Measurements from ENCODE around the gene AUTS2. TPM values are rescaled to one million over a fixed set of nuclear protein-coding genes. Genes with fewer than 3 reads are reported as not detected.

The AUTS2 gene
- total and polyA plus RNA-seq, 10 donors = 6.1 to 54.8 (median 29.1) TPM

GRCh38 chr7:70091362-70091761, 493.1 kb downstream of the AUTS2 start:
- no peak for TF ChIP-seq POLR2A (IDR thresholded peaks at IDR 0.05)
- TF ChIP-seq POLR2AphosphoS5 (IDR thresholded peaks at IDR 0.05) = no peak
- TF ChIP-seq, protein P1, sequence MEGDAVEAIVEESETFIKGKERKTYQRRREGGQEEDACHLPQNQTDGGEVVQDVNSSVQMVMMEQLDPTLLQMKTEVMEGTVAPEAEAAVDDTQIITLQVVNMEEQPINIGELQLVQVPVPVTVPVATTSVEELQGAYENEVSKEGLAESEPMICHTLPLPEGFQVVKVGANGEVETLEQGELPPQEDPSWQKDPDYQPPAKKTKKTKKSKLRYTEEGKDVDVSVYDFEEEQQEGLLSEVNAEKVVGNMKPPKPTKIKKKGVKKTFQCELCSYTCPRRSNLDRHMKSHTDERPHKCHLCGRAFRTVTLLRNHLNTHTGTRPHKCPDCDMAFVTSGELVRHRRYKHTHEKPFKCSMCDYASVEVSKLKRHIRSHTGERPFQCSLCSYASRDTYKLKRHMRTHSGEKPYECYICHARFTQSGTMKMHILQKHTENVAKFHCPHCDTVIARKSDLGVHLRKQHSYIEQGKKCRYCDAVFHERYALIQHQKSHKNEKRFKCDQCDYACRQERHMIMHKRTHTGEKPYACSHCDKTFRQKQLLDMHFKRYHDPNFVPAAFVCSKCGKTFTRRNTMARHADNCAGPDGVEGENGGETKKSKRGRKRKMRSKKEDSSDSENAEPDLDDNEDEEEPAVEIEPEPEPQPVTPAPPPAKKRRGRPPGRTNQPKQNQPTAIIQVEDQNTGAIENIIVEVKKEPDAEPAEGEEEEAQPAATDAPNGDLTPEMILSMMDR (IDR thresholded peaks at IDR 0.05 in 8 of 11, conservative IDR thresholded peaks at IDR 0.05 in 3 of 11) = no peak
- Histone ChIP-seq H3K4me1 (no peaks in the 10 kb centered on the region), H3K9me3 (peaks cover 0 to 19% (median 13%) of the 10 kb centered on the region in 8 donors), H3K4me3 (no peak overlapping the region), H3K27me3 (replicated peaks in 1 of 7) (no peaks in the 10 kb centered on the region), H3K36me3 (no peaks in the 10 kb centered on the region), H3K27ac (no peak overlapping the region)
- intact Hi-C loops (cut with DNase I; ENCODE audit: low total_unique reads) = no loop called here
- no peak for DNase-seq
- 90 to 98% (median 94%) methylated on average over 2 of the region's 2 CpGs for WGBS, 5 donors

GRCh38 chr7:70092314-70093204, 494.3 kb downstream of the AUTS2 start:
- TF ChIP-seq POLR2AphosphoS5 (IDR thresholded peaks at IDR 0.05) (no peak), POLR2A (IDR thresholded peaks at IDR 0.05) (no peak)
- TF ChIP-seq, protein P1 (IDR thresholded peaks at IDR 0.05 in 8 of 11, conservative IDR thresholded peaks at IDR 0.05 in 3 of 11) = no peak
- Histone ChIP-seq H3K27ac (no peak overlapping the region), H3K4me3 (no peak overlapping the region), H3K9me3 (peaks cover 0 to 7% (median under 1%) of the 10 kb centered on the region in 8 donors), H3K36me3 (no peaks in the 10 kb centered on the region), H3K4me1 (peaks cover 0 to 4% (median 0%) of the 10 kb centered on the region in 6 donors), H3K27me3 (replicated peaks in 1 of 7) (no peaks in the 10 kb centered on the region)
- 68 to 88% (median 79%) methylated on average over 12 of the region's 12 CpGs for WGBS, 5 donors
- intact Hi-C loops (cut with DNase I; ENCODE audit: low total_unique reads) = no loop called here
- no peak for DNase-seq

- no peak for TF ChIP-seq POLR2AphosphoS5 (IDR thresholded peaks at IDR 0.05)
- TF ChIP-seq POLR2A (IDR thresholded peaks at IDR 0.05) = no peak
- TF ChIP-seq, protein P1 (IDR thresholded peaks at IDR 0.05 in 8 of 11, conservative IDR thresholded peaks at IDR 0.05 in 3 of 11) = no peak
- DNase-seq = no peak
- Histone ChIP-seq H3K4me3 (no peak overlapping the region), H3K27me3 (replicated peaks in 1 of 7) (no peaks in the 10 kb centered on the region), H3K4me1 (peaks cover 0 to 5% (median 0%) of the 10 kb centered on the region in 6 donors), H3K36me3 (no peaks in the 10 kb centered on the region), H3K27ac (no peak overlapping the region), H3K9me3 (no peaks in the 10 kb centered on the region)
- 76 to 94% (median 90%) methylated on average over 4 of the region's 4 CpGs for WGBS, 5 donors
- intact Hi-C loops (cut with DNase I; ENCODE audit: low total_unique reads) = no loop called here
Observed at GRCh38 chr7:70093205-70093904, 495.1 kb downstream of the AUTS2 start.

- no peak overlapping the region for H3K27ac ChIP-seq
- DNase-seq = no peak
- H3K4me1 ChIP-seq = peaks cover 0 to 5% (median 0%) of the 10 kb centered on the region in 6 donors
- WGBS, 5 donors = 75 to 93% (median 87%) methylated on average over 3 of the region's 3 CpGs
- no peaks in the 10 kb centered on the region for H3K9me3 ChIP-seq
- intact Hi-C loops (cut with DNase I; ENCODE audit: low total_unique reads) = no loop called here
- no peak overlapping the region for H3K4me3 ChIP-seq
- no peaks in the 10 kb centered on the region for H3K27me3 ChIP-seq (replicated peaks in 1 of 7)
- no peaks in the 10 kb centered on the region for H3K36me3 ChIP-seq
- TF ChIP-seq, protein P1 (IDR thresholded peaks at IDR 0.05 in 8 of 11, conservative IDR thresholded peaks at IDR 0.05 in 3 of 11) = no peak
- TF ChIP-seq POLR2AphosphoS5 (IDR thresholded peaks at IDR 0.05) (no peak), POLR2A (IDR thresholded peaks at IDR 0.05) (no peak)
Observed at GRCh38 chr7:70094831-70095230, 496.6 kb downstream of the AUTS2 start.

Data from spleen (tissue), 11 donors.